Hematopoietic multipotent progenitor cell treated with erythropoietin and hydrocortisone succinate and interleukin-3 and kit ligand, for 8 days (in vitro differentiated cells): ENCODE data around the gene MYO9B.

ENCODE experiments used
- DNase-seq: peaks from one replicate; pipeline ENCODE4 v3.0.0-alpha.2; 2015

Gene MYO9B

DNA sequence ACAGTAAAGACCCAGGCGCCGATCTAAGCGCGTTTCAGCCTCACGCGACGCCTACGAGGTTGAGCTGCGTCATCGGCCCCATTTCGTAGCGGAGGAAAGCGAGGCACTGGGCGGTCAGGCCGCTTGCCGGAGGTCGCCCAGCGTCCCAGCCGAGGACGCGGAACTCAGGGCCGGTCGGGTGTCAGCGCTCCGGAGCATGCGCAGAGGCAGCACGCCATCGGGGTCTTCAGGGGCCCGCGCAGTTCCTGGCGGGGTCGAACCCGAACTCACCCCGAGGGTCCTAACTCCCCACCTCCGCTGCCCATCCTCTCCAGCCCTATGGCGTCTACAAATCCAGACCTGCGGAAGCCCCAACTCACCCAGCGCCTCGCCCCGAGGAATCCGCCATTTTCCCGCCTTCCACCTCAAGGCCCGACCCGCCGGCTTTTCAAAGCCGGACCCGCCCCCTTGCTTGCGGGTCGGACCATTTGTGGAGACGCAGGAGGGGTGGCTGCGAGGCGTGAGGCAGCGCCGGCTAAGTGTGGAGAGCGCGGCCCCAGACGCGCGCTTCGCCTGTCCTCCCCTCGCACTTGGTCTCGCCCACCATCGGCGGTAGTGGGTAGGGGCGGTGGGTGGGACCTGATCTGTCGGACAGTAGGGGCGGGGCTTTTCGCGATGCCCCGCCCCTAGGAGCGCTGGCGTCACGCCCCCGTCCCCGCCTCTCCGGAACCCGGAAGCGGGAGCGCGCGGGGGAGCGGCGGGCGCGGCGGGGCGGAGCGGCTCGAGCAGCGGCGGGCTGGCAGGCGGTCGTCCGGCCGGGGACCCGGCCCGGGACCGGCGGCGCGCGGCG is at the start of gene MYO9B, which contains the start of gene HAUS8:
Gene MYO9B (plus strand): TSS at position 743 of the 829 bp plus-strand sequence. CDS start 25,941 bp downstream, outside the sequence.
Gene HAUS8 (minus strand): TSS at position 418 of the 829 bp plus-strand sequence. CDS start 30 bp downstream, at position 388.
- DNase-seq, result peak; percentile 98

GRCh38 chr19:17025991-17026658 is 49.5 kb upstream of the MYO9B start:
- DNase-seq, result no peak

DNA sequence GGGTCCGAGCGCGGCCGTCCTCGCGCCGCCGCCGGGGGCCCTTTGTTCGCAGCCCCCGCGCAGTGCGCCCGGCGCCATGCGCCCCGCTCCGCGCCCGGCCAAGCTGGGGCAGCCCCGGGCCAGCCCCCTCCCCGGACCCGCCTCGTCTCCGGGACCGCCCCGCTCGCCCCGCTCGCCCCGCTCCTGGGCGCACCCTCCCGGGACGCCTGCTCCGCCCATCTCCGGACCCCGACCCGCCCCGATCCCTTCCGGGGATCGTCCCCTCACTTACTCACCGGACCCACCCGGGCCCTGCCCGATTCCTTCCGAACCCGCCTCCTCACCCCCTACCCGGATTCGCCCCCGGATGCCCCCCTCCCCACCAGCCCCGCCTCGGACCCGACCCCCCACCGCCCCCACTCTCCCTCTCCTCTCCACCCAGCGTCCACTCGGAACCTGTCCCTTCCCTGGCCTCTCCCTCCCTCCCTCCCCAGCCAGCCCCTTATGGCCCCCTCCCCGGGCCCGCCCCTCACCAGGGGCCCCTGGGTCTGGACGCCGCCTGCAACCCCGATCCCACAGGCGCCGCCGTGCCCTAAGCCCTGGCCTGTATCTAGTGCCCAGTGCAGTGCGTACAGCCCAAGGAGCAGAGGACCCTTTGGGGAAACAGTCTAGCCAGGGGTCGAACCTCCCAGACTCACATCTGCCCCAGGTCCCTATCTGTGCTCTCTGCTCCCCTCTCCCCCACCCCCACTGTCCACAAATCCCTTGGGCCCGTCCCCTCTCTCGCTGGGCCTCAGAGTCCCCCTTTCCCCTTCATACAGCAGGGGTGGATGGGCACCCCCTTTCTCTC is 48.7 kb upstream of the MYO9B start, which contains the start of gene CPAMD8:
Gene CPAMD8 (minus strand): TSS at position 105 of the 829 bp plus-strand sequence. CDS start 168 bp downstream, outside the sequence.
- DNase-seq, result no peak

- no peak for DNase-seq
These were observed 48.0 kb upstream of the MYO9B start for GRCh38 chr19:17027535-17027975.

GRCh38 chr19:17031741-17032140 is 43.8 kb upstream of the MYO9B start:
- DNase-seq, result no peak

DNA sequence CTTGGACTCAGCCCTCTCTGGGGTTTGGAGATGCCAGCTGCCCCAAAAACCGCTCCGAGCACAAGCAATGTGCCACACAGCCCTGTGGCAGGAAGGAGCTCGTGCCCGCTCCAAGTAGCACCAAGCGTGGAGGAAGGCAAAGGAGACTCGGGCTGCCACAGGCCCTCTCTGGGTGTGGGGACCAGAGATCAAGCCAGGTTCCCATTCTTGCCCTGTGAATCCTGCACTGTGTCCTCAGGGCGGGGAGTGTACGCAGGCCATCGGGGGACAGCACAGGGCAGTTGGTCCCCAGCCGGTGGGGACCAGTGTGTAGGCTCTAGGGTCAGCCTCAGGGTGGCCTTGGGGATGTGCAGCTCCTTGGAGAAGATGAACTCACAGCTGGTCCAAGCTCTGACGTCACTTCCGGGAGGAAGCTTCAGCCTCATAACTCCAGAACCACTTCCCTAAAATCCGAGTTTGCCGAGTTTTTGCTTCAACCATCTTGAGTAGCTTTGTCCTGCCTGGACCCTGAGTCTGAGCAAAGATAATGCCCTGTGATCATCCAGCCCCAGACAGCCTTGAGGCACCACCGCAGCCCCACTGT is 39.6 kb upstream of the MYO9B start:
- DNase-seq, result peak; percentile 6

DNA sequence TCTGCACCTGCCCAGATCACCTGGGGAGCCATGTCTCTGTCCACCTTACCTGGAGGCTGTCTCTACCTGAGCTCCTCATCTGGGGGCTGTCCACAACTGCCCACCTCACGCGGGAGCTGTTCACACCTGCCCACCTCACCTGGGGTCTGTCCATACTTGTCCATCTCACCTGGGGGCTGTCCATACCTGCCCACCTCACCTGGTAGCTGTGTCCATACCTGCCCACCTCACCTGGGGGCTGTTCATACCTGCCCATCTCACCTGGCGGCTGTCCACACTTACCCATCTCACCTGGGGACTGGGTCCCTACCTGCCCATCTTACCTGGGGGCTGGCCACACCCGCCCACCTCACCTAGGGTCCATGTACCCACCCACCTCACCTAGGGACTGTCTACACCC is 38.9 kb upstream of the MYO9B start:
- no peak for DNase-seq

DNA sequence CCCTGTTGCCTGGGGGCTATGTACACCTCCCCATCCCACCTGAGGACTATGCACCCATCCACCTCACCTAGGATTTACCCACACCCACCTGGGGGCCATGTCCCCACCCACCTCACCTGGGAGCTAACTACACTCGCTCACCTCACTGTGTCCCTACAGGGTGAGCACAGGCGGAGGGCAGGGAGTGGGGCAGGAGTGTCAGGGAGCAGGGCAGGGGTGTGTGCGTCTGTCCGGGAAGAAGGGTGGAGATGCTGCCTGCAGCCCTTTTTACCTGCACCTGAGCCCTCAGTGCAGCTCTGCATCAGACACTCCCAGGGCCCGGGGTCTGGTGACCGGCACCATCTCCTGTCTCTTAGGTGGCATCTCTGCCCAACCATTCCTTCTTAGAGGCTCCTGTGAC is 38.4 kb upstream of the MYO9B start:
- no peak for DNase-seq

GRCh38 chr19:17037966-17038500 is 37.5 kb upstream of the MYO9B start:
- no peak for DNase-seq

DNA sequence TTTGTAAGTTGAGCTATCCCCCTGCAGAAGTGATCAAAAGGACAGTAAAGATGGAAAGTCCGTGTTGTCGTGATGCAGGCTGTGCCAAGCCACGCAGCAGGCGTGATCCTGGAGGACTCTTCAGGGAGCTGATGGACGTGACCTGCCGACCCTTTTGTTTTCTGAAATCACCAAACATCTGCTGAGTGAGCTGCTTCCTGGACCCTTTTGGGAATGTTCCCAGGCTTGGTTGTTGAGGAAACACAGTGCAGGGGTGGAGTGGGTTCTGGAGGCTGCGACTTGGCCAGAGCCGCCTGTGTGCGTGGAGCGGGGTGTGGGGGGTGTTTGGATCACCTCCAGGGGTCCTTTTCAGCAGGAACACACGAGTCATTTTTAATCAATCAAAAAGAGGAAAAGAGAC is 33.6 kb upstream of the MYO9B start:
- DNase-seq, result no peak

DNA sequence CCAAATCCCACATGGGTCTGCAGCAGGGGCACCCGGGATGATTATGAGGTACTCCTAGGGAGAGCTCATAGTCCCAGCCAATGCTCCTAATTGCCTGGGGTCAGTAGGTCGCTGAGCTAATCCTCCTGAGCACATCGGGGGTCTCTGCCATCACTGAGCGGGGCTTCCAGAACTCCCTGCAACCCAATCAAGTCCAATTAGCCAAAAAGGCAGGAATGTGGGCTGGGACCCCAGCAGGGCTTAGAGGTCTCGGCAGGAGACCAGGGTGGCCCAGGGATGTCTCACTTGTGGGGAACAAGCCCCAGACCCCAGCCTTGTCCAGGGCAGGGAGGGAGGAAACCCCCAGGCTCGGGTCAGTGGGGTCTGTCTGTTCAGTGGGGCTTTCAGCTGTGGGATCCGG is 31.8 kb upstream of the MYO9B start:
- no peak for DNase-seq

GRCh38 chr19:17045907-17046502 is 29.6 kb upstream of the MYO9B start:
- no peak for DNase-seq

DNA sequence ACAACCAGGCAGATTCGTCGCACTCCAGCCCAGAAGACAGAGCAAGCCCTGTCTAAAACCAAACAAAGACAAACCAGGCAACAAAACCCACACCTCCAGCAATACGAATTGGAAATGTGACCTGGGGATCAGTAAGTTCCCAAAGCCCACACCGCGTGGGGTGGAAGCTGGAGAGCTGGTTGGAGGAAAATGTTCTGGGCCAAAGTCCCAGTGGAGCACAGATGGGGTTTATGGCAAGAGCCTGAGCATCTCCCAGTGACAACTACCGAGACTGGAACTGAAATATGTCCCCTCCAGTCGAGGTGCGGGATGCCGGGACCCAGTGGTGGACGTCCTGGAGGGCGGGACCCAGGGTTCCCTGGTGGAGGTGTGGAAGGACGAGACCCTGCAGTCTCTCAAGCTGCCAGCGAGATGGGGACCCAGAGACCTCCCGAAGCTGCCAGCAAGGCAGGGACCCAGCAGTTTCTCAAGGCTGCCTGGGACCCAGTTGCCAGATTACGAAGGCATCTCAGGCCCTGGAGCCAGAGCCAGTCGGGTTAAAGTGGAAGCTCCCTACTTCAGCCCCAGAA is 26.6 kb upstream of the MYO9B start:
- DNase-seq, result no peak

DNA sequence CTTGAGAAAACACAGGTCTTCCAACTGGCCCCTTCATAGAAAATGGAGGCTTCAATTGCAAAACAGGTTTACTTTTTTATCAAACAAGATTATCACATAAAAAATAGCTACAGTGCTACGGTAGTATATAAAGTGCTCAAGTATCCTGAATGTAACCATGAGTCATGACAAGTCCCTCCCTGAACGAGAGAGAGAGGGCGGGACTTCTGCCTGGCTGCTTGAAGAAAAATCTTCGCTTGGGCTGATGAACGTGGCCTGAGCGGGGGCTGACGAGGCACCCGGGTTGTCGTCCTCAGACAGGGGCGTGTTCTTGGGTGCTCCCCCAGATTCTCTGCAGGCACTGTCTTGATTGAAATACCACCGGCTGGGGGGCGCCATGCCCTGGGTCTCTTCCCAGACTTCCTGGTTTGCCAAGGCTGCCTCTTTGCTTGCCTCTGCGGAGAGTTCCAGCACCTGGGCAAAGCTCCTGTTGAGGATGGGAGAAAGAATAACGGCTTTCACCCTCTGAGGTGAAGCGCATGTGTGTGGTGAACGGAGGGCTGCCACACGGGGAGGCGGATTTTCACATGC is 25.8 kb upstream of the MYO9B start:
- DNase-seq, result no peak

DNA sequence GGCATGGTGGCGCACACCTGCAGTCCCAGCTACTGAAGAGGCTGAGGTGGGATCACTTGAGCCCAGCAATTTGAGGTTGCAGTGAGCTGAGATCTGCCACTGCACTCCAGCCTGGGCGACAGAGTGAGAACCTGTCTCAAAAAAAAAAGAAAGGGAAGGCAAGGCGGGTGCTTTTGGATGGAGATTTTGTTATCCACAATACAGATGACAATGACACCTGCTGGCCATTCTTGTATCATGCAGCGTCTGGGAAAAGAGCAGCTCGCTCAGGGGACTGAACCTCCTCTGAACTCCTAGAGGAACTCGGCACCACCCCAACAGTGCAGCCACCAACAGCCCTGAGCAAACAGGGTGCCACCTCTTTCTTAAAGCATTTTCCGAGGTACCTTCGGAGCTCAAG is 23.1 kb upstream of the MYO9B start:
- DNase-seq, result peak; percentile 47

GRCh38 chr19:17054746-17055145 is 20.8 kb upstream of the MYO9B start:
- DNase-seq, result no peak

GRCh38 chr19:17055636-17056035 is 19.9 kb upstream of the MYO9B start:
- DNase-seq, result no peak

- no peak for DNase-seq
These were observed 17.3 kb upstream of the MYO9B start for GRCh38 chr19:17058236-17058635.

GRCh38 chr19:17060802-17061201 is 14.8 kb upstream of the MYO9B start:
- DNase-seq, result no peak

DNA sequence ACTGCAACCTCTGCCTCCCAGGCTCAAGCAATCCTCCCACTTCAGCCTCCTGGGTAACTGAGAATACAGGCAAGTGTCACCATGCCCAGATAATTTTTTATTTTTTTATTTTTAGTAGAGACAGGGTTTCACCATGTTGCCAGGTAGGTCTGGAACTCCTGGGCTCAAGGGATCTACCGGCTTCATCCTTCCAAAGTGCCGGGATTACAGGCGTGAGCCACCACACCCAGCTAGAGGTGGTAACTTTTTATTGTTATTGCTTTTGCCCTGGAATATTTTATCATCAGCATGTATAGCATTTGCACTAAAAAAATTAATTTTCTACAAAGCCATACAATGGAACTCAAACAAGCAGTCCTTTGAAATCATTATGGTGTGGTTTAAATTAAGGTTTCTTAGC is 14.4 kb upstream of the MYO9B start:
- no peak for DNase-seq

DNA sequence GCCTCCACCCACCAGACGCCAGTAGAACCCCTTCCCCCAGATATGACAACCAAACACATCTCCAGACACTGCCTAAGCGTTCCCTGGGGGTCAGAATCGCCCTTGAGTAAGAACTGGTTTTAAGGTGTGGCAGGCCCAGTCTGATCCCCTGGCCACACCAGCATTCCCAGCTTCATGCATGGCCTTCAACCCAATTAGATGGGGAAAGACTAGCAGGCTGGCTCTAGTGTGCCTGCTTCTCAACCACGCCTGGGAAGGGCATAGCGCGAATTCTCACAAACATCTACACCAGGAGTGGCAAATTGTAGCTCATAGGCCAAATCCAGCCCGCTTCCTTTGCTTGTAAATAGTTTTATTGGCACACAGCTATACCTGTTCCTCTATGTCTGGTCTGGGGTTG is 13.9 kb upstream of the MYO9B start:
- DNase-seq, result no peak
